ENCODE measurements around the gene SIX1. TPM values are rescaled to one million over a fixed set of nuclear protein-coding genes. Genes with fewer than 3 reads are reported as not detected.

The SIX1 gene
- polyA plus RNA-seq, 1 of the 3 experiments (the other 2 are of a cell fraction) = 52.1 TPM

- TF ChIP-seq TCF12 (IDR thresholded peaks at IDR 0.05) (no peak), FOXM1 (IDR thresholded peaks at IDR 0.05; ENCODE audit: low read depth) (no peak), MAX (IDR thresholded peaks at IDR 0.05; ENCODE audit: low read depth) (peak; percentile 19; the same call in 1 of the 2 replicates), MXI1 (IDR thresholded peaks at IDR 0.05; ENCODE audit: low read depth, low read length) (no peak), IRF3 (IDR thresholded peaks at IDR 0.05; ENCODE audit: low read depth, low read length) (no peak; the same call in 1 of the 2 replicates), PBX3 (IDR thresholded peaks at IDR 0.05) (peak; percentile 95), EZH2phosphoT487 (IDR thresholded peaks at IDR 0.05; ENCODE audit: borderline replicate concordance, low read depth) (no peak), POLR2AphosphoS5 (IDR thresholded peaks at IDR 0.05; ENCODE audit: low read depth, low read length) (peak; percentile 99), EP300 (IDR thresholded peaks at IDR 0.05; ENCODE audit: borderline replicate concordance in 1 of 2, low read depth in 1 of 2, low read length in 1 of 2) (peak in 1 of 2 experiments; percentile 14; a peak in 1 of 4 replicates), RCOR1 (IDR thresholded peaks at IDR 0.05; ENCODE audit: low read length) (no peak)
Observed at GRCh38 chr14:60648934-60649874, at the start of gene SIX1 (continued).

- TF ChIP-seq YY1 (IDR thresholded peaks at IDR 0.05; ENCODE audit: low read depth) = no peak
- TF ChIP-seq JUND (IDR thresholded peaks at IDR 0.05) = no peak
- TF ChIP-seq ELF1 (IDR thresholded peaks at IDR 0.05) = no peak
- no peak for TF ChIP-seq PBX3 (IDR thresholded peaks at IDR 0.05)
- no peak for TF ChIP-seq FOXJ3 (CRISPR knock-in tag; IDR thresholded peaks at IDR 0.05)
- no peak for TF ChIP-seq EZH2phosphoT487 (IDR thresholded peaks at IDR 0.05; ENCODE audit: borderline replicate concordance, low read depth)
- TF ChIP-seq MEF2A (IDR thresholded peaks at IDR 0.05; ENCODE audit: borderline replicate concordance, low read depth) = no peak
- TF ChIP-seq NRF1 (IDR thresholded peaks at IDR 0.05; ENCODE audit: low read depth, low read length) = no peak
- TF ChIP-seq FOXM1 (IDR thresholded peaks at IDR 0.05; ENCODE audit: low read depth) = no peak
- no peak for TF ChIP-seq CTCF (IDR thresholded peaks at IDR 0.05)
- no peak for TF ChIP-seq NFIC (IDR thresholded peaks at IDR 0.05; ENCODE audit: borderline replicate concordance)
- no peak for TF ChIP-seq SIN3A (IDR thresholded peaks at IDR 0.05; ENCODE audit: borderline replicate concordance, low read depth, low read length)
- Histone ChIP-seq H3K27me3 (ENCODE audit: insufficient read depth) (no peaks in the 10 kb centered on the region), H4K20me1 (ENCODE audit: insufficient read depth) (no peaks in the 10 kb centered on the region), H3K9me3 (peaks cover under 1% of the 10 kb centered on the region; the same call in 1 of the 2 replicates), H3F3A (replicated peaks; ENCODE audit: insufficient read depth) (no peaks in the 10 kb centered on the region), H2AFZ (ENCODE audit: low read depth) (no peak overlapping the region), H3K4me2 (no peak overlapping the region), H3K9me2 (no peaks in the 10 kb centered on the region), H3K27ac (ENCODE audit: low read depth in 2 of 2, low read length in 1 of 2) (no peak overlapping the region), H3K79me2 (ENCODE audit: insufficient read depth) (no peaks in the 10 kb centered on the region), H3K4me3 (ENCODE audit: low read depth in 2 of 2, low read length in 1 of 2) (no peak overlapping the region), H3K36me3 (replicated peaks in 1 of 2; ENCODE audit: control insufficient read depth in 1 of 2, insufficient read depth in 2 of 2, low read length in 1 of 2) (peaks cover 0 to 6% of the 10 kb centered on the region in 2 experiments), H3K4me1 (ENCODE audit: control insufficient read depth in 1 of 2, insufficient read depth in 2 of 2, low read depth in 1 of 2, low read length in 1 of 2) (no peaks in the 10 kb centered on the region), H3K9ac (no peak overlapping the region)
- POLR2A ChIA-PET = no interaction called here
- no peak for DNase-seq
- WGBS (ENCODE audit: low lambda C conversion rate) = 54% methylated on average over 4 of the region's 4 CpGs
- CTCF ChIA-PET = interaction anchor here (0.9 kb wide), 2 partner anchors 18 to 23 kb away, joined by 3 read pairs; no protein-coding TSS in a partner anchor
Observed at GRCh38 chr14:60695327-60695726, 46.0 kb upstream of the SIX1 start.

All from SK-N-SH (cell line).